Kidney (tissue), 14 donors: ENCODE data around the gene GRAMD1A. TPM values are rescaled to one million over a fixed set of nuclear protein-coding genes. Genes with fewer than 3 reads are reported as not detected.

Experiments used
- DNase-seq, 5 donors: peaks; one replicate each; pipeline ENCODE4 v3.0.0-alpha.2; 2013 to 2020
- FAIRE-seq: peaks from 2 replicates; lab custom pipeline; 2012; peaks lifted over from hg19 to GRCh38; lab: Jason Lieb, UNC
- H3K27ac ChIP-seq, 2 donors: one replicate each; pipeline ENCODE4 v1.7.0; 2013; ENCODE audit warnings: low read depth in 2 of 2, low read length in 2 of 2, inconsistent platforms in 1 of 2
- H3K27me3 ChIP-seq: one replicate; pipeline ENCODE4 v1.7.1; 2013; ENCODE audit warnings: low read length, inconsistent platforms; ENCODE audit not compliant: control insufficient read depth, insufficient read depth
- H3K36me3 ChIP-seq, 3 donors: one replicate each; pipeline versions ENCODE4 v1.7.0 to v1.7.1; 2013; ENCODE audit warnings: low read length in 3 of 3, control low read depth in 1 of 3, inconsistent platforms in 1 of 3; ENCODE audit not compliant: insufficient read depth in 3 of 3, control insufficient read depth in 2 of 3
- H3K4me1 ChIP-seq, 3 donors: one replicate each; pipeline versions ENCODE4 v1.7.0 to v1.7.1; 2013; ENCODE audit warnings: low read length in 3 of 3, inconsistent platforms in 1 of 3, low read depth in 1 of 3; ENCODE audit not compliant: control insufficient read depth in 2 of 3, insufficient read depth in 2 of 3
- H3K4me3 ChIP-seq, 3 donors: one replicate each; pipeline versions ENCODE4 v1.7.0 to v1.8.1; 2013; ENCODE audit warnings: low read length in 3 of 3, control low read depth in 1 of 3, inconsistent platforms in 1 of 3
- H3K9ac ChIP-seq, 3 donors: one replicate each; pipeline versions ENCODE4 v1.7.0 to v1.7.1; 2013; ENCODE audit warnings: low read length in 3 of 3, control low read depth in 1 of 3, inconsistent platforms in 1 of 3
- H3K9me3 ChIP-seq, 3 donors: one replicate each; pipeline versions ENCODE4 v1.7.0 to v1.7.1; 2013; ENCODE audit warnings: low read length in 3 of 3, control low read depth in 1 of 3, inconsistent platforms in 1 of 3; ENCODE audit not compliant: control insufficient read depth in 2 of 3, insufficient read depth in 1 of 3
- CTCF ChIP-seq: IDR thresholded peaks from 3 replicates; pipeline ENCODE4 v1.5.1; 2012; ENCODE audit warnings: mild to moderate bottlenecking, moderate library complexity, borderline replicate concordance; ENCODE audit not compliant: insufficient read depth; ENCODE audit errors: extremely low read depth
- intact Hi-C: fragments of 100-400 bp; cut with DNase I; formaldehyde crosslinking; loops from one replicate; pipeline ENCODE4 v1.11.1; 2022
- polyA plus RNA-seq: library from polyadenylated mRNA; stranded (reverse); fragments of 350-450 nt; fragmentation: Illumina TruSeq; extraction: RNeasy Lipid Tissue Mini Kit (QIAGEN cat#74804); gene quantifications from one replicate; pipeline ENCODE4 v1.2.3, GENCODE V29; 2014; ENCODE audit warnings: low read depth, low replicate concordance; ENCODE audit not compliant: insufficient read depth
- total RNA-seq: library from RNA; stranded (reverse); fragmentation: NEBNext Ultra II Directional; extraction: Animal tissue kit (Norgen Biotek cat#: 25700); gene quantifications from one replicate; pipeline ENCODE4 v1.2.1, GENCODE V29; 2021
- donor health status: control.
- donor health status: control.
- donor health status: control.
- donor health status: control.
- donor health status: control.
- donor health status: DM: yes; HTN: yes; CAD: no.
- donor health status: Normal renal cell carcinoma (clear cell type).

The GRAMD1A gene
- total and polyA plus RNA-seq, 2 donors from 2014 or later, result 29.8 to 87.3 TPM

- Histone ChIP-seq H3K27ac (no peak overlapping the region), H3K27me3 (no peaks in the 10 kb centered on the region), H3K4me1 (peaks cover 0 to 11% (median 0%) of the 10 kb centered on the region in 3 donors), H3K4me3 (no peak overlapping the region), H3K9ac (no peak overlapping the region), H3K36me3 (peaks cover 6 to 19% (median 6%) of the 10 kb centered on the region in 3 donors), H3K9me3 (no peaks in the 10 kb centered on the region)
- no peak for DNase-seq
- TF ChIP-seq CTCF, result no peak
- intact Hi-C loops, result loop anchor here (5.0 kb wide), 1 partner anchor 39 kb away; no protein-coding TSS in a partner anchor
- FAIRE-seq, result no peak
Measured at GRCh38 chr19:35011091-35011689, 11.1 kb downstream of the GRAMD1A start.

GRCh38 chr19:35011737-35012682 is 11.9 kb downstream of the GRAMD1A start:
- H3K4me1 ChIP-seq, result peaks cover 0 to 9% (median 0%) of the 10 kb centered on the region in 3 donors

More at GRCh38 chr19:35011737-35012682, 11.9 kb downstream of the GRAMD1A start:
- DNase-seq, result peak in 1 of 5 donors; percentile 37
- Histone ChIP-seq H3K27ac (peak overlapping the region in 1 of 2 donors; percentile 15), H3K9ac (no peak overlapping the region), H3K9me3 (no peaks in the 10 kb centered on the region), H3K36me3 (peaks cover 6 to 19% (median 6%) of the 10 kb centered on the region in 3 donors), H3K4me3 (no peak overlapping the region), H3K27me3 (no peaks in the 10 kb centered on the region)
- intact Hi-C loops, result loop anchor here (5.0 kb wide), 1 partner anchor 40 kb away; no protein-coding TSS in a partner anchor
- no peak for TF ChIP-seq CTCF
- FAIRE-seq, result no peak
